Common myeloid progenitor, CD34-positive (primary cell): ENCODE measurements around the gene DVL1.
"Not testable (repeated sequence)": the region's sequence is repeated elsewhere in the genome, so short reads cannot be mapped to it uniquely, and the experiment has no call there.

Experiments used
- CTCF ChIA-PET: fragments of 350-600 bp; sonication (Branson Sonifier 250); formaldehyde crosslinking; loops from one replicate; lab custom pipeline; 2021; ENCODE audit warnings: antibody characterized with exemption; lab: Charles Lee
- POLR2A ChIA-PET: fragments of 350-600 bp; sonication (Branson Sonifier 250); formaldehyde crosslinking; loops from one replicate; lab custom pipeline; 2021; ENCODE audit warnings: antibody characterized with exemption; lab: Charles Lee
- DNase-seq, 3 donors: peaks; one replicate each; pipeline versions ENCODE4 v3.0.0 to v3.0.0-alpha.2; 2013
- H3K27ac ChIP-seq, 2 experiments: 1 replicate in 1 of 2; 2 replicates in 1 of 2; pipeline ENCODE4 v1.7.0; 2013; ENCODE audit warnings: inconsistent platforms in 2 of 2, low read length in 2 of 2, mild to moderate bottlenecking in 2 of 2, low read depth in 1 of 2, moderate library complexity in 1 of 2; ENCODE audit not compliant: severe bottlenecking in 2 of 2, insufficient read depth in 1 of 2, poor library complexity in 1 of 2
- H3K27me3 ChIP-seq, 5 experiments: replicated peaks in 2 of 5; 1 replicate in 3 of 5; 2 replicates in 2 of 5; pipeline versions ENCODE4 v1.6.1 to v1.7.0; 2013; ENCODE audit warnings: low read length in 4 of 5, mild to moderate bottlenecking in 2 of 5, moderate library complexity in 2 of 5, inconsistent platforms in 1 of 5; ENCODE audit not compliant: insufficient read depth in 5 of 5, control insufficient read depth in 4 of 5
- H3K36me3 ChIP-seq, 4 experiments: 1 replicate in 2 of 4; 2 replicates in 2 of 4; pipeline versions ENCODE4 v1.6.1 to v1.7.0; 2013; ENCODE audit warnings: low read length in 3 of 4, control low read depth in 1 of 4, mild to moderate bottlenecking in 1 of 4; ENCODE audit not compliant: control insufficient read depth in 4 of 4, insufficient read depth in 4 of 4
- H3K4me1 ChIP-seq, 4 experiments: 1 replicate in 3 of 4; 2 replicates in 1 of 4; pipeline versions ENCODE4 v1.6.1 to v1.7.1; 2013; ENCODE audit warnings: low read length in 3 of 4, mild to moderate bottlenecking in 3 of 4, control low read depth in 1 of 4, inconsistent platforms in 1 of 4, moderate library complexity in 1 of 4; ENCODE audit not compliant: control insufficient read depth in 4 of 4, insufficient read depth in 4 of 4; ENCODE audit errors: control extremely low read depth in 1 of 4
- H3K4me3 ChIP-seq, 7 experiments: 1 replicate in 4 of 7; 2 replicates in 3 of 7; pipeline versions ENCODE4 v1.5.1 to v1.7.0; 2013; ENCODE audit warnings: mild to moderate bottlenecking in 7 of 7, low read length in 6 of 7, moderate library complexity in 6 of 7, inconsistent platforms in 2 of 7, low read depth in 2 of 7, control low read depth in 1 of 7; ENCODE audit not compliant: insufficient read depth in 4 of 7, control insufficient read depth in 1 of 7; ENCODE audit errors: extremely low read depth in 1 of 7
- H3K9me3 ChIP-seq, 5 experiments: 1 replicate in 4 of 5; 2 replicates in 1 of 5; pipeline versions ENCODE4 v1.6.1 to v1.7.1; 2013; ENCODE audit warnings: low read length in 4 of 5, mild to moderate bottlenecking in 2 of 5, inconsistent platforms in 1 of 5, low read depth in 1 of 5, moderate library complexity in 1 of 5; ENCODE audit not compliant: control insufficient read depth in 4 of 5, insufficient read depth in 2 of 5; ENCODE audit errors: control extremely low read depth in 1 of 5
- WGBS: methylation state at CpG from one replicate; pipeline ENCODE4 v1.1.5; 2013; ENCODE audit not compliant: insufficient coverage; 5-methylcytosine and 5-hydroxymethylcytosine counted together

DVL1 gene

DNA sequence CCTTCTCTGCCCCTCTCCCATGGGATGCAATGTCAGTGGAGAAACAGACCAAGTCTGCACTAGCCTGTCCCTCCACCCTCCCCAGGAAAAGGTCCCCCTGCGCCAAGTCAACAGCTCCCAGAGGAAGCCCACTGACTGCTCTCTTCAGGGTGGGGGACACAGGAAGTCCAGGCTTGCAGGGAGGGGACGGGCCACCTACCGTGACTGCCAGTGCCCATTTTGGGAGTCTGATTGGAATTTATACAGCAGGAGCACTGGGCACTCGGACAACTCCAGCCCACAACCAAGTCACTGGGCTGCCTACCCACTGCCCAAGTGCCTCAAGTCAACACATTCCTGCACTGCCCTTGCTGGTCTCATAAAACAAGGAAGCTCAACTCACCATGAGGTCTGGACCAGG, 43.8 kb upstream of the DVL1 start:
- no peaks in the 10 kb centered on the region for H3K27me3 ChIP-seq
- WGBS: 100% methylated on average over 4 of the region's 4 CpGs
- no peak overlapping the region for H3K27ac ChIP-seq
- peaks cover 0 to 8% (median 6%) of the 10 kb centered on the region in 4 experiments for H3K4me1 ChIP-seq
- DNase-seq: no peak
- peaks cover 12 to 79% (median 68%) of the 10 kb centered on the region in 4 experiments for H3K36me3 ChIP-seq
- H3K9me3 ChIP-seq: no peaks in the 10 kb centered on the region
- H3K4me3 ChIP-seq: no peak overlapping the region
- ChIA-PET POLR2A (no interaction called here), CTCF (interaction anchor here (1.7 kb wide), 1 partner anchor 9 kb away, joined by 8 read pairs; no protein-coding TSS in a partner anchor)

DNA sequence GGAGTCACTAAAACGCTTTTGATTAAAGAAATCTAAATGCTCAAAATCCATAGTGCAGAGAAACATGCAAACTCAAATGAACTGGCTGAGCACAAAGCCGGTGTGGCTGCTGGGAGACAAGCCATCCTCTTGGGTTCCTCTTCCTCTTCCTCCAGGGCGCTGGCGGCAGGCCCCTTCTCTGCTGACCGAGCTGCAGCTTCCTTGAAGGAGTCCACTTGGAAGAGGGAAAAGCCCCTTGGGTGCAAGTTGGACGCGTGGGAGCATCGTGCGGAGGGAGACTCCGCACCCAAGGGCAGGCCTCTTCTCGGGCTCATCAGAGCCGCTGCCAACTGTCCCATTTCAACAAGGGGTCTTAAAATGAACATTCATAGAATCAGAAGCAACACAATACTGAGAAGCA, 42.0 kb upstream of the DVL1 start:
- Histone ChIP-seq H3K27me3 (no peaks in the 10 kb centered on the region), H3K27ac (no peak overlapping the region), H3K4me1 (no peaks in the 10 kb centered on the region), H3K4me3 (no peak overlapping the region), H3K36me3 (peaks cover 14 to 89% (median 73%) of the 10 kb centered on the region in 4 experiments), H3K9me3 (no peaks in the 10 kb centered on the region)
- 89% methylated on average over 7 of the region's 12 CpGs for WGBS
- ChIA-PET CTCF (interaction anchor here (1.0 kb wide), 1 partner anchor 16 kb away, joined by 3 read pairs; the partner anchor contains the start of gene AURKAIP1), POLR2A (no interaction called here)
- no peak for DNase-seq

- ChIA-PET CTCF (no interaction called here), POLR2A (no interaction called here)
- 98% methylated on average over 9 of the region's 12 CpGs for WGBS
- no peaks in the 10 kb centered on the region for H3K4me1 ChIP-seq
- H3K9me3 ChIP-seq: no peaks in the 10 kb centered on the region
- peaks cover 14 to 93% (median 78%) of the 10 kb centered on the region in 4 experiments for H3K36me3 ChIP-seq
- H3K27ac ChIP-seq: no peak overlapping the region
- H3K27me3 ChIP-seq: no peaks in the 10 kb centered on the region
- DNase-seq: no peak
- H3K4me3 ChIP-seq: no peak overlapping the region
Observed at GRCh38 chr1:1390675-1391074, 41.5 kb upstream of the DVL1 start.

GRCh38 chr1:1388078-1388472, 38.9 kb upstream of the DVL1 start:
- Histone ChIP-seq H3K4me1 (no peaks in the 10 kb centered on the region), H3K27ac (no peak overlapping the region), H3K9me3 (no peaks in the 10 kb centered on the region), H3K36me3 (peaks cover 11 to 74% (median 61%) of the 10 kb centered on the region in 4 experiments), H3K4me3 (no peak overlapping the region), H3K27me3 (no peaks in the 10 kb centered on the region)
- POLR2A ChIA-PET: no interaction called here
- CTCF ChIA-PET: interaction anchor here (1.3 kb wide), 1 partner anchor 10 kb away, joined by 3 read pairs; no protein-coding TSS in a partner anchor
- WGBS: 98% methylated on average over 16 of the region's 16 CpGs
- no peak for DNase-seq

GRCh38 chr1:1387098-1388077, 38.2 kb upstream of the DVL1 start:
- H3K27ac ChIP-seq: no peak overlapping the region
- H3K4me1 ChIP-seq: no peaks in the 10 kb centered on the region
- 97% methylated on average over 44 of the region's 50 CpGs for WGBS
- POLR2A ChIA-PET: interaction anchor here (0.7 kb wide), 1 partner anchor 12 kb away, joined by 4 read pairs; the partner anchor contains the start of gene AURKAIP1
- CTCF ChIA-PET: interaction anchor here (0.9 to 1.8 kb wide), 3 partner anchors 11 to 15 kb away, joined by 3 to 4 read pairs (median 4); no protein-coding TSS in a partner anchor
- DNase-seq: no peak
- H3K27me3 ChIP-seq: no peaks in the 10 kb centered on the region
- H3K9me3 ChIP-seq: no peaks in the 10 kb centered on the region
- no peak overlapping the region for H3K4me3 ChIP-seq
- H3K36me3 ChIP-seq: peaks cover 8 to 67% (median 54%) of the 10 kb centered on the region in 4 experiments

DNA sequence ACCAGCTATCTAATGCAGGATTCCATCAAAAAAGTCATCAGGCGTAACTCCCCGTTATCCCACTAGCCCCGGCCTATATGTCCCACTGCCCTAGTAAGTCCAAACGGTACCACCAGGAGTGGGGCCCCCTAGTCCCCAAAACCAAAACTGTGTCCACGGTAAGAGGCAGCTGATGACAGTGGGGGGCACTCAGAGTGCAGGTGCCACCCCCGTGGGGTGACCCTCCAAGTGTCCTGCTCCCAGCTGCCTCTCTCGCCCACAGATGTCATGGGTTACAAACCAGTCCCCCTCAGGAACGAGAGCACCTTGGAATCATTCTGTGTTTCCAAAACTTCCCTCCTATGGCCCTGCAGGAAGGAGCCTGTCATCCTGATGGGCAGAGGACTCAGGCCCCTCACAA, 36.7 kb upstream of the DVL1 start:
- whole genome bisulfite sequencing: 97% methylated on average over 8 of the region's 8 CpGs
- peaks cover 8 to 62% (median 42%) of the 10 kb centered on the region in 4 experiments for H3K36me3 ChIP-seq
- H3K27ac ChIP-seq: no peak overlapping the region
- DNase-seq: no peak
- no peak overlapping the region for H3K4me3 ChIP-seq
- POLR2A ChIA-PET: no interaction called here
- no peaks in the 10 kb centered on the region for H3K9me3 ChIP-seq
- H3K4me1 ChIP-seq: no peaks in the 10 kb centered on the region
- H3K27me3 ChIP-seq: no peaks in the 10 kb centered on the region
- CTCF ChIA-PET: interaction anchor here (0.9 to 1.8 kb wide), 2 partner anchors 13 to 17 kb away, joined by 4 read pairs; no protein-coding TSS in a partner anchor

GRCh38 chr1:1385339-1385738, 36.1 kb upstream of the DVL1 start:
- H3K9me3 ChIP-seq, POLR2A ChIA-PET, H3K4me3 ChIP-seq, H3K4me1 ChIP-seq, H3K27ac ChIP-seq, H3K27me3 ChIP-seq, DNase-seq: not testable (repeated sequence)
- CTCF ChIA-PET: interaction anchor here (1.8 kb wide), 1 partner anchor 13 kb away, joined by 4 read pairs; no protein-coding TSS in a partner anchor
- H3K36me3 ChIP-seq: peaks cover 4 to 60% (median 36%) of the 10 kb centered on the region in 4 experiments
- WGBS: 91% methylated on average over 18 of the region's 29 CpGs
